ENCODE measurements around the gene BCL3. TPM values are rescaled to one million over a fixed set of nuclear protein-coding genes. Genes with fewer than 3 reads are reported as not detected.

BCL3 gene
- total RNA-seq, 2 donors from 2014 or later: 76.4 to 99.5 TPM

DNA sequence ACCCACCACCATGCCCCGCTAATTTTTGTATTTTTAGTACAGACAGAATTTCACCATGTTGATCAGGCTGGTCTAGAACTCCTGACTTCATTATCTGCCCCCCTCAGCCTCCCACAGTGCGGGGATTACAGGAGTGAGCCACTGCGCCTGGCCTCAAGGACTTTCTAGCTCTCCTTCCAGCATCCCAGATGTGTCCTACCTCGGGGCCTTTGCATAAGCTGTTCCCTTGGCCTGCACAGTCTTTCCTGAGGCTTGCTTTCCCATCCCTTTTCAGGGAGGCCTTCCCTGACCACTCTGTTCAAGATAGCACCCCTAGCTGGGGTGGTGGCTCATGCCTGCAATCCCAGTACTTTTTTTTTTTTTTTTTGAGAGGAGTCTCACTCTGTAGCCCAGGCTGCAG lies 46.1 kb downstream of the BCL3 start:
- no peak overlapping the region for H3K4me3 ChIP-seq
- H3K9me3 ChIP-seq: no peaks in the 10 kb centered on the region
- no peaks in the 10 kb centered on the region for H3K4me1 ChIP-seq
- no peaks in the 10 kb centered on the region for H3K27me3 ChIP-seq
- DNase-seq: no peak
- intact Hi-C loops (cut with DNase I): no loop called here
- no peak overlapping the region for H3K27ac ChIP-seq
- no peak overlapping the region for H3K9ac ChIP-seq (ENCODE audit: low read depth in 2 of 2, low read length in 2 of 2)
- TF ChIP-seq, protein P1, sequence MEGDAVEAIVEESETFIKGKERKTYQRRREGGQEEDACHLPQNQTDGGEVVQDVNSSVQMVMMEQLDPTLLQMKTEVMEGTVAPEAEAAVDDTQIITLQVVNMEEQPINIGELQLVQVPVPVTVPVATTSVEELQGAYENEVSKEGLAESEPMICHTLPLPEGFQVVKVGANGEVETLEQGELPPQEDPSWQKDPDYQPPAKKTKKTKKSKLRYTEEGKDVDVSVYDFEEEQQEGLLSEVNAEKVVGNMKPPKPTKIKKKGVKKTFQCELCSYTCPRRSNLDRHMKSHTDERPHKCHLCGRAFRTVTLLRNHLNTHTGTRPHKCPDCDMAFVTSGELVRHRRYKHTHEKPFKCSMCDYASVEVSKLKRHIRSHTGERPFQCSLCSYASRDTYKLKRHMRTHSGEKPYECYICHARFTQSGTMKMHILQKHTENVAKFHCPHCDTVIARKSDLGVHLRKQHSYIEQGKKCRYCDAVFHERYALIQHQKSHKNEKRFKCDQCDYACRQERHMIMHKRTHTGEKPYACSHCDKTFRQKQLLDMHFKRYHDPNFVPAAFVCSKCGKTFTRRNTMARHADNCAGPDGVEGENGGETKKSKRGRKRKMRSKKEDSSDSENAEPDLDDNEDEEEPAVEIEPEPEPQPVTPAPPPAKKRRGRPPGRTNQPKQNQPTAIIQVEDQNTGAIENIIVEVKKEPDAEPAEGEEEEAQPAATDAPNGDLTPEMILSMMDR (IDR thresholded peaks at IDR 0.05): no peak
- peaks cover 4% of the 10 kb centered on the region for H3K36me3 ChIP-seq

DNA sequence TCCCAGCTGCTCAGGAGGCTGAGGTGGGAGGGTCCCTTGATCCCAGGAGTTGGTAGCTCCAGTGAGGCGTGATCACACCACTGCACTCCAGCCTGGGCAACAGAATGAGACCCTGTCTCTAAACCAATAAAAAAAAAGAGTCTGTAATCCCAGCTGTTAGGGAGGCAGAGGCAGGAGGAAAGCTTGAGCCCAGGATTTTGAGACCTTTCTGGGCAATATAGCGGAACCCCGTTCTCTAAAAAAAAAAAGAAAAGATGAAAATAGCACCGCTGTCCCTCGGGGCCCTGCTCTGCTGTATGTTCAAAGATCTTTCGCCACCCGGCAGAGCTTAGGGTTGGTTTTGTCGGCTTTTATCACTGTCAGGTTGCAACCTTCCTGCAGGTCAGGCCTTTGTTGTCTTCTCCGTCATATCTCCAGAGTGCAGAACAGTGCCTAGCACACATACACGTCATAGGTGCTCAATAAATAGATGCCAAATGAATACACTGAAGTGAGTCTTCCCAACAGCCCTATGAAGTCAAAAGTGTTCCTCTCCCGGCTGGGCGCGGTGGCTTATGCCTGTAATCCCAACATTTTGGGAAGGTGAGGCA lies 47.0 kb downstream of the BCL3 start:
- Histone ChIP-seq H3K9me3 (no peaks in the 10 kb centered on the region), H3K27me3 (no peaks in the 10 kb centered on the region), H3K4me1 (no peaks in the 10 kb centered on the region), H3K27ac (no peak overlapping the region), H3K9ac (ENCODE audit: low read depth in 2 of 2, low read length in 2 of 2) (no peak overlapping the region), H3K36me3 (peaks cover 4% of the 10 kb centered on the region), H3K4me3 (no peak overlapping the region)
- TF ChIP-seq, protein P1 (IDR thresholded peaks at IDR 0.05): no peak
- DNase-seq: no peak
- intact Hi-C loops (cut with DNase I): no loop called here

DNA sequence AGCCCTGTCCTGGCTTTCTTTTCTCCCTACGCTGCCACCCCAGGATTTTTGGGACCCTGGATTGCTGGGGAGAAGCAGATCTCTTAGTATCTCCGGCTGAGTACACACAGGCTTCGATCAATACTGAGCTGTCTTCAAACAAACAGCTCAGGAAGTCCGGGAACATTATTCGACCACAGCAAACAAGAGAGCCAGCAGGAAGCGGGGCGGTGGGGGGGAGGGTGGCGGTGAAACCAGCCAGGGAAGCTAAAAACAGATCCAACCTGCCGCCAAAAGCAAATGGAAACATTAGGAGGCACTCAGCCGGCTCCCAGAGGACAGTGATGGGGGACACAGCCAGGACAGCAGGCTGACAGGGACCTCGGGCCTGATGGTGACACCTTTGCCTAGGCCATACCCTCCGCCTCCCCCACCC lies 48.2 kb downstream of the BCL3 start:
- Histone ChIP-seq H3K36me3 (peaks cover 4% of the 10 kb centered on the region), H3K4me3 (no peak overlapping the region), H3K4me1 (no peaks in the 10 kb centered on the region), H3K27me3 (no peaks in the 10 kb centered on the region), H3K9me3 (no peaks in the 10 kb centered on the region), H3K9ac (ENCODE audit: low read depth in 2 of 2, low read length in 2 of 2) (no peak overlapping the region), H3K27ac (no peak overlapping the region)
- intact Hi-C loops (cut with DNase I): no loop called here
- TF ChIP-seq, protein P1 (IDR thresholded peaks at IDR 0.05): no peak
- no peak for DNase-seq

DNA sequence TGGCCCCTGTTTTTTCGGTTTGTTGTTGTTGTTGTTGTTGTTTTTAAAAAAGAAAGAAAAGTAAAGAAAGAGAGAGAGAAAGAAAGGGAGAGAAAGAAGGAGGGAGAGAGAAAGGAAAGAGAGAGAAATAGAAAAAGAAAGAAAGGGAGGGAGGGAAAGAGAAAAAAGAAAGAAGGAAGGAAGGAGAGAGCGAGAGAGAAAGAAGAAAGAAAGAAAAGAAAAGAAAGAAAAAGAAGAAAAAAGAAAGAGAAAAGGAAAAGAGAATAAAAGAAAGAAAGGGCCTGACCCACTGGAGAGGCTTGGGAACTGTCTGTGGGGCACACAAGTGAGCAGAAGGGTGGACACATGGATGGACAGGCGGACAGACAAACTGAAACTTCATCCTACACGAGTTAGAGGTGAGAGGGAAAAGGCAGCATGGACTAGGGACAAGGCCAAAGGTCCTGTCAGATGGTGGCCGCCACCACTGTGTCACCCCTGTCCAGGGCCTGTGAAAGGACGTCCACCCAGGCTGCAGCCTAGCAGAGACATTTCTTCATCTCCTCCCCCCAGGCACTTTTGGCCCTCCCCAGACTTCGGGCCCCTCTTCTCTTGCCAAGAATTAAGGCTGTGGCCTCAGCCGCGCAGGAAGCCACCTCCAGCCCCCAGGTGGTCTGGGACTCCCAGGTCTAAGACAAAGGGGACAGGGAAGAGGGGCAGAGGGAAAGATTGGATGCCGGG lies 51.3 kb downstream of the BCL3 start:
- TF ChIP-seq, protein P1 (IDR thresholded peaks at IDR 0.05): no peak
- H3K27me3 ChIP-seq: no peaks in the 10 kb centered on the region
- H3K36me3 ChIP-seq: no peaks in the 10 kb centered on the region
- no peak overlapping the region for H3K4me3 ChIP-seq
- intact Hi-C loops (cut with DNase I): loop anchor here (2.0 kb wide), 1 partner anchor 45 kb away; no protein-coding TSS in a partner anchor
- no peaks in the 10 kb centered on the region for H3K4me1 ChIP-seq
- no peak overlapping the region for H3K9ac ChIP-seq (ENCODE audit: low read depth in 2 of 2, low read length in 2 of 2)
- H3K9me3 ChIP-seq: no peaks in the 10 kb centered on the region
- DNase-seq: no peak
- no peak overlapping the region for H3K27ac ChIP-seq

DNA sequence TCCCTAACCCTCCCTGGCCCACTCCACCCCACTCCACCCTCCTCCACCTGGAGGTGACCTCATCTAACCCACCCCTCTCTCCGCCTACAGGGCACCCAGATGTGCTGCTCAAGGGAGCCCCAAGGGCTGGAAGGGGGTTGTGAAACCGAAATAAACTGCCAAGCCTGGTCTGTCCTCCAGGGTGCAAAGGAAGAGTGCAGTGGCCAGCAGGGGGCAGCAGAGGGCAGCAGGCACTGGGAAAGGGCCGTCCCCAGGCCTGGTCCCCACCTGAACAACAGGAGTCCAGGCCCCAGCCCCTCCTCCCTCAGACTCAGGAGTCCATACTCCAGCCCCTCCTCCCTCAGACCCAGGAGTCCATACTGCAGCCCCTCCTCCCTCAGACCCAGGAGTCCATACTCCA lies 52.0 kb downstream of the BCL3 start:
- no peak overlapping the region for H3K4me3 ChIP-seq
- no peaks in the 10 kb centered on the region for H3K27me3 ChIP-seq
- TF ChIP-seq, protein P1 (IDR thresholded peaks at IDR 0.05): peak; percentile 90
- H3K9me3 ChIP-seq: no peaks in the 10 kb centered on the region
- DNase-seq: peak; percentile 85
- no peak overlapping the region for H3K9ac ChIP-seq (ENCODE audit: low read depth in 2 of 2, low read length in 2 of 2)
- no peak overlapping the region for H3K27ac ChIP-seq
- no peaks in the 10 kb centered on the region for H3K4me1 ChIP-seq
- no peaks in the 10 kb centered on the region for H3K36me3 ChIP-seq
- intact Hi-C loops (cut with DNase I): loop anchor here (2.0 kb wide), 1 partner anchor 44 kb away; no protein-coding TSS in a partner anchor
